Liver (tissue), 2 donors: Measurements from ENCODE around the gene FBXO24.

ENCODE experiments used
- CTCF ChIP-seq: fragments of 150-350 bp; IDR thresholded peaks from 2 replicates; pipeline ENCODE4 v1.5.1; 2017; ENCODE audit warnings: improper control_type of control experiment, low read depth, low read length; ENCODE audit not compliant: missing input control
- REST ChIP-seq: IDR thresholded peaks from 2 replicates; pipeline ENCODE4 v1.6.1; 2016; ENCODE audit warnings: antibody characterized with exemption, mild to moderate bottlenecking
- ZBTB33 ChIP-seq: IDR thresholded peaks from 2 replicates; pipeline ENCODE4 v1.6.1; 2016; ENCODE audit warnings: antibody characterized with exemption
- donor health status: healthy.

GRCh38 chr7:100639995-100640516 is 53.9 kb downstream of the FBXO24 start:
- TF ChIP-seq CTCF (no peak), REST (no peak), ZBTB33 (no peak)
